Testis (tissue), 2 donors: ENCODE data around the gene SSC4D.

ENCODE experiments used
- CTCF ChIP-seq, 3 experiments: fragments of 450-650 bp in 2 of 3; fragments of 200-600 bp in 1 of 3; sonication (generic) in 1 of 3; IDR thresholded peaks; one replicate each; pipeline ENCODE4 v1.5.1; 2016 to 2019; ENCODE audit warnings: antibody characterized with exemption in 3 of 3, mild to moderate bottlenecking in 2 of 3, moderate library complexity in 1 of 3
- POLR2A ChIP-seq: fragments of 450-650 bp; IDR thresholded peaks from one replicate; pipeline ENCODE4 v1.6.1; 2017; ENCODE audit warnings: antibody characterized with exemption, mild to moderate bottlenecking, moderate library complexity

- TF ChIP-seq CTCF (IDR thresholded peaks at IDR 0.05) (no peak), POLR2A (no peak)
Observed at GRCh38 chr7:76430211-76430610, 20.7 kb upstream of the SSC4D start.
